ENCODE data around the gene PVALEF.

DNA sequence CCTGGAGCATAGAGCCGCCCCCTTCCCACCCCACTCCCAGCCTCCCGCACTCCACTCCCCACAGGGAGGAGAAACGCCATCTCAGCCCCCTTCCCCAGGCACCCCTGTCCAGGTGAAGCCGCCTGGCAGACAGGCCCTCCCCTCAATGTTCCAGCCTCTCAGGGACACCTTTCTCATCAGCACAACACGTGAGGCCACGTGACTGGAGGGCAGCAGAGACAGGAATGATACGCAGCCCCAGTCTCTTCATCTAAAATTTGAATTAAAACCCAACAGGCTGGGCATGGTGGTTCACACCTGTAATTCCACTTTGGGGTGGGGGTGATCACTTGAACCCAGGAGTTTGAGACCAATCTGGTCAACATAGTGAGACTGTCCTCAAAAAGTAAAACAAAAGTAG, 20.9 kb downstream of the PVALEF start:
- TF ChIP-seq, protein P1, sequence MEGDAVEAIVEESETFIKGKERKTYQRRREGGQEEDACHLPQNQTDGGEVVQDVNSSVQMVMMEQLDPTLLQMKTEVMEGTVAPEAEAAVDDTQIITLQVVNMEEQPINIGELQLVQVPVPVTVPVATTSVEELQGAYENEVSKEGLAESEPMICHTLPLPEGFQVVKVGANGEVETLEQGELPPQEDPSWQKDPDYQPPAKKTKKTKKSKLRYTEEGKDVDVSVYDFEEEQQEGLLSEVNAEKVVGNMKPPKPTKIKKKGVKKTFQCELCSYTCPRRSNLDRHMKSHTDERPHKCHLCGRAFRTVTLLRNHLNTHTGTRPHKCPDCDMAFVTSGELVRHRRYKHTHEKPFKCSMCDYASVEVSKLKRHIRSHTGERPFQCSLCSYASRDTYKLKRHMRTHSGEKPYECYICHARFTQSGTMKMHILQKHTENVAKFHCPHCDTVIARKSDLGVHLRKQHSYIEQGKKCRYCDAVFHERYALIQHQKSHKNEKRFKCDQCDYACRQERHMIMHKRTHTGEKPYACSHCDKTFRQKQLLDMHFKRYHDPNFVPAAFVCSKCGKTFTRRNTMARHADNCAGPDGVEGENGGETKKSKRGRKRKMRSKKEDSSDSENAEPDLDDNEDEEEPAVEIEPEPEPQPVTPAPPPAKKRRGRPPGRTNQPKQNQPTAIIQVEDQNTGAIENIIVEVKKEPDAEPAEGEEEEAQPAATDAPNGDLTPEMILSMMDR (IDR thresholded peaks at IDR 0.05) = no peak
- no peak for TF ChIP-seq EP300 (IDR thresholded peaks at IDR 0.05)
